Measurements from ENCODE around the gene HS1BP3. TPM values are rescaled to one million over a fixed set of nuclear protein-coding genes. Genes with fewer than 3 reads are reported as not detected.

HS1BP3 gene
- total and polyA plus RNA-seq, 2 of the 13 experiments (the other 11 are each of a cell fraction or from before 2014, with no cell fraction given): 15.2 to 22.0 TPM

GRCh38 chr2:20593072-20594034 lies 57.5 kb downstream of the HS1BP3 start (continued):
- TF ChIP-seq, protein P1, sequence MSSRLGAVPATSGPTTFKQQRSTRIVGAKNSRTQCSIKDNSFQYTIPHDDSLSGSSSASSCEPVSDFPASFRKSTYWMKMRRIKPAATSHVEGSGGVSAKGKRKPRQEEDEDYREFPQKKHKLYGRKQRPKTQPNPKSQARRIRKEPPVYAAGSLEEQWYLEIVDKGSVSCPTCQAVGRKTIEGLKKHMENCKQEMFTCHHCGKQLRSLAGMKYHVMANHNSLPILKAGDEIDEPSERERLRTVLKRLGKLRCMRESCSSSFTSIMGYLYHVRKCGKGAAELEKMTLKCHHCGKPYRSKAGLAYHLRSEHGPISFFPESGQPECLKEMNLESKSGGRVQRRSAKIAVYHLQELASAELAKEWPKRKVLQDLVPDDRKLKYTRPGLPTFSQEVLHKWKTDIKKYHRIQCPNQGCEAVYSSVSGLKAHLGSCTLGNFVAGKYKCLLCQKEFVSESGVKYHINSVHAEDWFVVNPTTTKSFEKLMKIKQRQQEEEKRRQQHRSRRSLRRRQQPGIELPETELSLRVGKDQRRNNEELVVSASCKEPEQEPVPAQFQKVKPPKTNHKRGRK (CRISPR knock-in tag; IDR thresholded peaks at IDR 0.05): 0 out of 2 replicates have a peak, but pooled peaks have one; percentile 56
- TF ChIP-seq ZBTB20 (CRISPR knock-in tag; IDR thresholded peaks at IDR 0.05; ENCODE audit: borderline replicate concordance, low read depth) (peak; percentile 96), PRDM10 (CRISPR knock-in tag; IDR thresholded peaks at IDR 0.05; ENCODE audit: low read depth) (0 out of 2 replicates have a peak, but pooled peaks have one; percentile 32), ZNF3 (CRISPR knock-in tag; IDR thresholded peaks at IDR 0.05) (peak; percentile 63; the same call in 1 of the 2 replicates), ZNF343 (CRISPR knock-in tag; IDR thresholded peaks at IDR 0.05) (peak; percentile 95), ZNF878 (CRISPR knock-in tag; IDR thresholded peaks at IDR 0.05) (peak; percentile 99), XRCC5 (optimal IDR thresholded peaks at IDR 0.05; ENCODE audit: low read length) (peak; percentile 98), ETV6 (CRISPR knock-in tag; conservative IDR thresholded peaks at IDR 0.05) (peak; percentile 88; the same call in 1 of the 2 replicates), HIVEP1 (CRISPR knock-in tag; IDR thresholded peaks at IDR 0.05) (peak; percentile 99), SKI (IDR thresholded peaks at IDR 0.05; ENCODE audit: partially characterized antibody) (peak; percentile 100), ZNF7 (CRISPR knock-in tag; IDR thresholded peaks at IDR 0.05) (no peak), MXI1 (IDR thresholded peaks at IDR 0.05; ENCODE audit: borderline replicate concordance, low read depth, low read length) (peak; percentile 81; the same call in 1 of the 3 replicates), ZNF235 (CRISPR knock-in tag; IDR thresholded peaks at IDR 0.05; ENCODE audit: borderline replicate concordance) (peak; percentile 23), NAIF1 (CRISPR knock-in tag; IDR thresholded peaks at IDR 0.05; ENCODE audit: borderline replicate concordance) (peak; percentile 95), PHF21A (CRISPR knock-in tag; IDR thresholded peaks at IDR 0.05) (peak; percentile 100)
- TF ChIP-seq, protein P2, sequence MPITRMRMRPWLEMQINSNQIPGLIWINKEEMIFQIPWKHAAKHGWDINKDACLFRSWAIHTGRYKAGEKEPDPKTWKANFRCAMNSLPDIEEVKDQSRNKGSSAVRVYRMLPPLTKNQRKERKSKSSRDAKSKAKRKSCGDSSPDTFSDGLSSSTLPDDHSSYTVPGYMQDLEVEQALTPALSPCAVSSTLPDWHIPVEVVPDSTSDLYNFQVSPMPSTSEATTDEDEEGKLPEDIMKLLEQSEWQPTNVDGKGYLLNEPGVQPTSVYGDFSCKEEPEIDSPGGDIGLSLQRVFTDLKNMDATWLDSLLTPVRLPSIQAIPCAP (CRISPR knock-in tag; IDR thresholded peaks at IDR 0.05; ENCODE audit: low read depth): peak; percentile 58; the same call in 1 of the 2 replicates
- TF ChIP-seq, protein P3, sequence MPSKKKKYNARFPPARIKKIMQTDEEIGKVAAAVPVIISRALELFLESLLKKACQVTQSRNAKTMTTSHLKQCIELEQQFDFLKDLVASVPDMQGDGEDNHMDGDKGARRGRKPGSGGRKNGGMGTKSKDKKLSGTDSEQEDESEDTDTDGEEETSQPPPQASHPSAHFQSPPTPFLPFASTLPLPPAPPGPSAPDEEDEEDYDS (CRISPR knock-in tag; IDR thresholded peaks at IDR 0.05): peak; percentile 92
- TF ChIP-seq, protein P4, sequence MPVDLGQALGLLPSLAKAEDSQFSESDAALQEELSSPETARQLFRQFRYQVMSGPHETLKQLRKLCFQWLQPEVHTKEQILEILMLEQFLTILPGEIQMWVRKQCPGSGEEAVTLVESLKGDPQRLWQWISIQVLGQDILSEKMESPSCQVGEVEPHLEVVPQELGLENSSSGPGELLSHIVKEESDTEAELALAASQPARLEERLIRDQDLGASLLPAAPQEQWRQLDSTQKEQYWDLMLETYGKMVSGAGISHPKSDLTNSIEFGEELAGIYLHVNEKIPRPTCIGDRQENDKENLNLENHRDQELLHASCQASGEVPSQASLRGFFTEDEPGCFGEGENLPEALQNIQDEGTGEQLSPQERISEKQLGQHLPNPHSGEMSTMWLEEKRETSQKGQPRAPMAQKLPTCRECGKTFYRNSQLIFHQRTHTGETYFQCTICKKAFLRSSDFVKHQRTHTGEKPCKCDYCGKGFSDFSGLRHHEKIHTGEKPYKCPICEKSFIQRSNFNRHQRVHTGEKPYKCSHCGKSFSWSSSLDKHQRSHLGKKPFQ (CRISPR knock-in tag; IDR thresholded peaks at IDR 0.05; ENCODE audit: insufficient replicate concordance): peak; percentile 99

All from HepG2 (cell line).